Measurements from ENCODE around the gene SAP30BP. TPM values are rescaled to one million over a fixed set of nuclear protein-coding genes. Genes with fewer than 3 reads are reported as not detected.

SAP30BP gene
- total and polyA plus RNA-seq, 10 of the 15 experiments (the other 5 are each of a cell fraction or from before 2014, with no cell fraction given) = 57.9 to 166 (median 94.5) TPM

- TF ChIP-seq, protein P1, sequence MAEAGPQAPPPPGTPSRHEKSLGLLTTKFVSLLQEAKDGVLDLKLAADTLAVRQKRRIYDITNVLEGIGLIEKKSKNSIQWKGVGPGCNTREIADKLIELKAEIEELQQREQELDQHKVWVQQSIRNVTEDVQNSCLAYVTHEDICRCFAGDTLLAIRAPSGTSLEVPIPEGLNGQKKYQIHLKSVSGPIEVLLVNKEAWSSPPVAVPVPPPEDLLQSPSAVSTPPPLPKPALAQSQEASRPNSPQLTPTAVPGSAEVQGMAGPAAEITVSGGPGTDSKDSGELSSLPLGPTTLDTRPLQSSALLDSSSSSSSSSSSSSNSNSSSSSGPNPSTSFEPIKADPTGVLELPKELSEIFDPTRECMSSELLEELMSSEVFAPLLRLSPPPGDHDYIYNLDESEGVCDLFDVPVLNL (IDR thresholded peaks at IDR 0.05; ENCODE audit: low read depth, low read length) = no peak
- TF ChIP-seq CBFB (IDR thresholded peaks at IDR 0.05; ENCODE audit: low read depth) (no peak), E4F1 (IDR thresholded peaks at IDR 0.05; ENCODE audit: borderline replicate concordance, partially characterized antibody) (no peak)
Measured at GRCh38 chr17:75731716-75732498, 64.8 kb downstream of the SAP30BP start (continued).

- H3K27me3 ChIP-seq (replicated peaks in 1 of 2; ENCODE audit: control insufficient read depth in 2 of 2, insufficient read depth in 2 of 2, low read length in 1 of 2) = no peaks in the 10 kb centered on the region
- BruUV-seq (replicated peaks) = no TSS peak
- no peaks in the 10 kb centered on the region for H4K20me1 ChIP-seq (ENCODE audit: control insufficient read depth, insufficient read depth)
- SMC1A ChIA-PET (ENCODE audit: uncharacterized antibody, unreplicated experiment) = no interaction called here
- intact Hi-C loops (cut with micrococcal nuclease; ENCODE audit: unreplicated experiment) (no loop called here), in situ Hi-C loops (cut with MboI) (no loop called here)
- ATAC-seq (no peak), FAIRE-seq (no peak), DNase-seq (ENCODE audit: low read depth, low spot score) (no peak)
- H3K4me3 ChIP-seq = no peak overlapping the region
- no peaks in the 10 kb centered on the region for H3K36me3 ChIP-seq (ENCODE audit: control insufficient read depth in 2 of 2, insufficient read depth in 2 of 2, low read length in 1 of 2)
- WGBS (ENCODE audit: insufficient coverage, insufficient replicate concordance, low lambda C conversion rate, missing lambda C conversion rate) = 76% methylated on average over 18 of the region's 18 CpGs
- peaks cover 7% of the 10 kb centered on the region for H3K4me1 ChIP-seq (ENCODE audit: control insufficient read depth, insufficient read depth, low read length)
- RAD21 ChIA-PET (ENCODE audit: unreplicated experiment) = no interaction called here
- POLR2A ChIA-PET = no interaction called here
- H3K9ac ChIP-seq (ENCODE audit: control insufficient read depth, insufficient read depth, low read length) = no peak overlapping the region
- H3K79me2 ChIP-seq (ENCODE audit: control insufficient read depth, insufficient read depth, low read length) = no peaks in the 10 kb centered on the region
- H3K9me3 ChIP-seq (replicated peaks; ENCODE audit: control insufficient read depth, insufficient read depth, low read length) = no peaks in the 10 kb centered on the region; the same call in 2 of the 3 replicates
- no peak overlapping the region for H3K4me2 ChIP-seq (ENCODE audit: control insufficient read depth, insufficient read depth)
- H3K27ac ChIP-seq (ENCODE audit: control insufficient read depth, insufficient read depth) = no peak overlapping the region
- CTCF ChIA-PET = interaction anchor here (0.6 to 6.0 kb wide), 4 partner anchors 15 to 68 kb away, joined by 3 to 48 read pairs (median 4); no protein-coding TSS in a partner anchor
- H2AFZ ChIP-seq (ENCODE audit: control insufficient read depth, low read depth, low read length) = no peak overlapping the region
- TF ChIP-seq ZZZ3 (IDR thresholded peaks at IDR 0.05; ENCODE audit: control insufficient read depth, insufficient read length, low read depth) (no peak), CHD4 (IDR thresholded peaks at IDR 0.05) (no peak), SIN3A (IDR thresholded peaks at IDR 0.05; ENCODE audit: low read depth, low read length) (no peak), ATF2 (IDR thresholded peaks at IDR 0.05; ENCODE audit: low read length) (no peak), NBN (IDR thresholded peaks at IDR 0.05) (no peak), E4F1 (IDR thresholded peaks at IDR 0.05; ENCODE audit: borderline replicate concordance, partially characterized antibody) (no peak), JUND (IDR thresholded peaks at IDR 0.05; ENCODE audit: low read depth, low read length) (no peak), IKZF2 (IDR thresholded peaks at IDR 0.05) (no peak), PML (IDR thresholded peaks at IDR 0.05; ENCODE audit: low read length) (no peak), STAT3 (IDR thresholded peaks at IDR 0.05; ENCODE audit: low read depth, low read length) (no peak), RBBP5 (conservative IDR thresholded peaks at IDR 0.05) (no peak), SMAD1 (IDR thresholded peaks at IDR 0.05; ENCODE audit: low read depth, partially characterized antibody) (no peak)
Measured at GRCh38 chr17:75733471-75733870, 66.3 kb downstream of the SAP30BP start.
